Measurements from ENCODE around the gene PSMC4.

DNA sequence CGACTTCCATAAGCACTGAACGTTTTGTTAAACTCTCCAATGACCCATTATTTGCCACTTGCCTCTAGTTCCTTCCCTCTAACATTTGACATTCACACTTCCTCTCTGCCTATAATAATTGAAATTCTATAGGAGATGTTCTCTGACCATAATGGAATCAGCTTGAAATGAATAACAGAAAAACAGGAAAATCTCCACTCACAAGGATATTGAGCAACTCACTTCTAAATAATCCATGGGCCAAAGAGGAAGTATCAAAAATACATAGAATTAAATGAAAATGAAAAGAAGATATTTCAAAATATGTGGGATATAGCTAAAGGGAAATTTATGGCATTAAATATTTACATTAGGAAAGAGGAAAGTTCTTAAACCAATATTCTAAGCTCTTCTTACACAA is 33.2 kb upstream of the PSMC4 start:
- TF ChIP-seq POLR2AphosphoS5 (IDR thresholded peaks at IDR 0.05) (no peak), EP300 (IDR thresholded peaks at IDR 0.05; ENCODE audit: low read depth) (no peak), POLR2A (IDR thresholded peaks at IDR 0.05) (no peak)
- TF ChIP-seq, protein P1, sequence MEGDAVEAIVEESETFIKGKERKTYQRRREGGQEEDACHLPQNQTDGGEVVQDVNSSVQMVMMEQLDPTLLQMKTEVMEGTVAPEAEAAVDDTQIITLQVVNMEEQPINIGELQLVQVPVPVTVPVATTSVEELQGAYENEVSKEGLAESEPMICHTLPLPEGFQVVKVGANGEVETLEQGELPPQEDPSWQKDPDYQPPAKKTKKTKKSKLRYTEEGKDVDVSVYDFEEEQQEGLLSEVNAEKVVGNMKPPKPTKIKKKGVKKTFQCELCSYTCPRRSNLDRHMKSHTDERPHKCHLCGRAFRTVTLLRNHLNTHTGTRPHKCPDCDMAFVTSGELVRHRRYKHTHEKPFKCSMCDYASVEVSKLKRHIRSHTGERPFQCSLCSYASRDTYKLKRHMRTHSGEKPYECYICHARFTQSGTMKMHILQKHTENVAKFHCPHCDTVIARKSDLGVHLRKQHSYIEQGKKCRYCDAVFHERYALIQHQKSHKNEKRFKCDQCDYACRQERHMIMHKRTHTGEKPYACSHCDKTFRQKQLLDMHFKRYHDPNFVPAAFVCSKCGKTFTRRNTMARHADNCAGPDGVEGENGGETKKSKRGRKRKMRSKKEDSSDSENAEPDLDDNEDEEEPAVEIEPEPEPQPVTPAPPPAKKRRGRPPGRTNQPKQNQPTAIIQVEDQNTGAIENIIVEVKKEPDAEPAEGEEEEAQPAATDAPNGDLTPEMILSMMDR (IDR thresholded peaks at IDR 0.05) = no peak
